Nephron progenitor cell (in vitro differentiated cells): ENCODE data around the gene RTF1.
A peak's percentile ranks its signal among the peaks of the same experiment; 100 is the strongest.

ENCODE experiments used
- DNase-seq: peaks from one replicate; pipeline ENCODE4 v3.0.0; 2021
- H3K27ac Mint-ChIP-seq: 2 replicates; pipeline ENCODE4 v1.8.0; 2021; ENCODE audit warnings: mild to moderate bottlenecking, moderate library complexity, mixed read lengths
- H3K27me3 Mint-ChIP-seq: 2 replicates; pipeline ENCODE4 v1.8.0; 2021; ENCODE audit warnings: mild to moderate bottlenecking, low read depth, mixed read lengths; ENCODE audit not compliant: poor library complexity
- H3K36me3 Mint-ChIP-seq: 2 replicates; pipeline ENCODE4 v1.8.0; 2021; ENCODE audit warnings: low read depth, mixed read lengths
- H3K4me1 Mint-ChIP-seq: 2 replicates; pipeline ENCODE4 v1.8.0; 2021; ENCODE audit warnings: mixed read lengths
- H3K4me3 Mint-ChIP-seq: 2 replicates; pipeline ENCODE4 v1.8.0; 2021; ENCODE audit warnings: mild to moderate bottlenecking, moderate library complexity, mixed read lengths
- H3K9me3 Mint-ChIP-seq: 2 replicates; pipeline ENCODE4 v1.8.0; 2021; ENCODE audit warnings: mild to moderate bottlenecking, moderate library complexity, mixed read lengths
- CTCF ChIP-seq: fragments of 200-600 bp; sonication (generic); IDR thresholded peaks from 2 replicates; pipeline ENCODE4 v1.5.0; 2021; ENCODE audit warnings: antibody characterized with exemption

RTF1 gene

GRCh38 chr15:41487381-41487780 lies 70.5 kb downstream of the RTF1 start:
- no peak for DNase-seq
- Mint-ChIP-seq H3K27me3 (peaks cover 13% of the 10 kb centered on the region), H3K9me3 (no peaks in the 10 kb centered on the region), H3K4me1 (peaks cover 20% of the 10 kb centered on the region), H3K4me3 (no peak overlapping the region), H3K27ac (no peak overlapping the region), H3K36me3 (peaks cover 19% of the 10 kb centered on the region)
- no peak for TF ChIP-seq CTCF

- H3K27me3 Mint-ChIP-seq = peaks cover 17% of the 10 kb centered on the region
- H3K27ac Mint-ChIP-seq = no peak overlapping the region
- no peak for DNase-seq
- H3K36me3 Mint-ChIP-seq = peaks cover 15% of the 10 kb centered on the region
- peaks cover 24% of the 10 kb centered on the region for H3K4me1 Mint-ChIP-seq
- TF ChIP-seq CTCF = no peak
- H3K9me3 Mint-ChIP-seq = no peaks in the 10 kb centered on the region
- no peak overlapping the region for H3K4me3 Mint-ChIP-seq
These were observed 70.9 kb downstream of the RTF1 start for GRCh38 chr15:41487802-41488201.

- no peak for DNase-seq
- Mint-ChIP-seq H3K27me3 (peaks cover 30% of the 10 kb centered on the region), H3K27ac (no peak overlapping the region), H3K4me1 (peaks cover 27% of the 10 kb centered on the region), H3K9me3 (no peaks in the 10 kb centered on the region), H3K4me3 (no peak overlapping the region), H3K36me3 (no peaks in the 10 kb centered on the region)
- no peak for TF ChIP-seq CTCF
These were observed 72.7 kb downstream of the RTF1 start for GRCh38 chr15:41489641-41490040.

GRCh38 chr15:41490355-41490754 lies 73.5 kb downstream of the RTF1 start:
- no peak for DNase-seq
- H3K27ac Mint-ChIP-seq = no peak overlapping the region
- H3K9me3 Mint-ChIP-seq = no peaks in the 10 kb centered on the region
- no peak overlapping the region for H3K4me3 Mint-ChIP-seq
- peaks cover 27% of the 10 kb centered on the region for H3K4me1 Mint-ChIP-seq
- TF ChIP-seq CTCF = no peak
- H3K27me3 Mint-ChIP-seq = peaks cover 37% of the 10 kb centered on the region
- no peaks in the 10 kb centered on the region for H3K36me3 Mint-ChIP-seq

- Mint-ChIP-seq H3K4me3 (peak overlapping the region; percentile 21), H3K27me3 (peaks cover 52% of the 10 kb centered on the region), H3K4me1 (peaks cover 27% of the 10 kb centered on the region), H3K36me3 (no peaks in the 10 kb centered on the region), H3K9me3 (no peaks in the 10 kb centered on the region), H3K27ac (no peak overlapping the region)
- DNase-seq = no peak
- TF ChIP-seq CTCF = no peak
These were observed 75.0 kb downstream of the RTF1 start for GRCh38 chr15:41491889-41492288.

GRCh38 chr15:41492597-41493204 lies 75.8 kb downstream of the RTF1 start:
- H3K27ac Mint-ChIP-seq = no peak overlapping the region
- H3K4me1 Mint-ChIP-seq = peaks cover 26% of the 10 kb centered on the region
- H3K4me3 Mint-ChIP-seq = peak overlapping the region; percentile 79
- DNase-seq = no peak
- H3K9me3 Mint-ChIP-seq = no peaks in the 10 kb centered on the region
- no peaks in the 10 kb centered on the region for H3K36me3 Mint-ChIP-seq
- peaks cover 60% of the 10 kb centered on the region for H3K27me3 Mint-ChIP-seq
- no peak for TF ChIP-seq CTCF
